Panc1 (cell line): ENCODE measurements around the gene B4GALT6. TPM values are rescaled to one million over a fixed set of nuclear protein-coding genes. Genes with fewer than 3 reads are reported as not detected.

Source experiments
- ATAC-seq: fragments of 200-7000 bp; cut with Tn5 transposase; 2 replicates; pipeline ENCODE4 v1.9.1; 2020; ENCODE audit warnings: mild to moderate bottlenecking, moderate library complexity
- BruUV-seq: library from RNA; stranded (reverse); fragments of 400-500 nt; replicated peaks from 2 replicates; lab custom pipeline; 2021; lab: Mats Ljungman, UMichigan
- CTCF ChIA-PET: fragments of 300-600 bp; sonication (Branson Sonifier 250); formaldehyde crosslinking; loops from one replicate; lab custom pipeline; 2022; ENCODE audit warnings: antibody characterized with exemption; lab: Charles Lee
- POLR2A ChIA-PET: fragments of 300-600 bp; sonication (Branson Sonifier 250); formaldehyde crosslinking; loops from one replicate; lab custom pipeline; 2022; ENCODE audit warnings: antibody characterized with exemption; lab: Charles Lee
- DNase-seq: peaks from one replicate; pipeline ENCODE4 v3.0.0-alpha.2; 2010; ENCODE audit warnings: low read depth, low spot score
- H3K27ac ChIP-seq: 2 replicates; pipeline ENCODE4 v1.5.1; 2011; ENCODE audit warnings: mild to moderate bottlenecking, low read length, inconsistent platforms
- H3K27me3 ChIP-seq: fragments of 200-500 bp; sonication (Bioruptor generic); 2 replicates; pipeline ENCODE4 v1.6.0; 2014; ENCODE audit warnings: low read length, inconsistent platforms; ENCODE audit not compliant: control insufficient read depth, insufficient read depth
- H3K36me3 ChIP-seq: fragments of 200-500 bp; sonication (Bioruptor generic); 2 replicates; pipeline ENCODE4 v1.5.1; 2014; ENCODE audit warnings: inconsistent platforms, mild to moderate bottlenecking, low read length, moderate library complexity; ENCODE audit not compliant: control insufficient read depth, insufficient read depth
- H3K4me1 ChIP-seq: 2 replicates; pipeline ENCODE4 v1.5.1; 2011; ENCODE audit warnings: inconsistent platforms, mild to moderate bottlenecking, low read length, moderate library complexity; ENCODE audit not compliant: control insufficient read depth, insufficient read depth
- H3K4me3 ChIP-seq, 2 experiments: 2 replicates each; pipeline ENCODE4 v1.5.1; 2011 to 2012; ENCODE audit warnings: low read depth in 2 of 2, low read length in 2 of 2, mild to moderate bottlenecking in 2 of 2, inconsistent platforms in 1 of 2, moderate library complexity in 1 of 2
- H3K9me3 ChIP-seq: fragments of 200-500 bp; sonication (Bioruptor generic); 2 replicates; pipeline ENCODE4 v1.5.1; 2014; ENCODE audit warnings: low read depth, mild to moderate bottlenecking, inconsistent platforms, low read length, moderate library complexity; ENCODE audit not compliant: control insufficient read depth, insufficient read depth
- POLR2AphosphoS5 ChIP-seq: IDR thresholded peaks from 2 replicates; pipeline ENCODE4 v1.6.1; 2012; ENCODE audit warnings: mild to moderate bottlenecking, low read depth, low read length, moderate library complexity
- REST ChIP-seq, 2 experiments: IDR thresholded peaks; 2 replicates each; pipeline ENCODE4 v1.6.1; 2011 to 2012; ENCODE audit warnings: low read depth in 2 of 2, control low read depth in 1 of 2, low read length in 1 of 2, mild to moderate bottlenecking in 1 of 2, moderate library complexity in 1 of 2; ENCODE audit not compliant: insufficient read depth in 1 of 2
- SIN3A ChIP-seq: IDR thresholded peaks from 2 replicates; pipeline ENCODE4 v1.6.1; 2012; ENCODE audit warnings: low read depth, mild to moderate bottlenecking, low read length, moderate library complexity, borderline replicate concordance; ENCODE audit not compliant: insufficient read depth
- TCF7L2 ChIP-seq: IDR thresholded peaks from 2 replicates; pipeline ENCODE4 v1.6.1; 2011; ENCODE audit warnings: mild to moderate bottlenecking, low read depth, low read length, inconsistent platforms
- in situ Hi-C: cut with HindIII; loops from 2 replicates; pipeline ENCODE4 v1.10.0; 2016; ENCODE audit warnings: low sequenced_read_pairs, low pct_unique_long_range_greater_than_20kb
- intact Hi-C: fragments of 100-400 bp; cut with micrococcal nuclease; formaldehyde crosslinking; loops from one replicate; pipeline ENCODE4 v1.10.0; 2022; ENCODE audit not compliant: unreplicated experiment
- total RNA-seq: library from RNA; stranded (reverse); gene quantifications from one replicate; pipeline ENCODE4 v1.2.1, GENCODE V29; 2021; ENCODE audit not compliant: unreplicated experiment
- TF ChIP-seq, protein P1 (sequence below): fragments of 450-650 bp; IDR thresholded peaks from 2 replicates; pipeline ENCODE4 v1.5.1; 2017; ENCODE audit warnings: mild to moderate bottlenecking

Gene B4GALT6
- total RNA-seq, 1 experiment from 2014 or later = 36.3 TPM

DNA sequence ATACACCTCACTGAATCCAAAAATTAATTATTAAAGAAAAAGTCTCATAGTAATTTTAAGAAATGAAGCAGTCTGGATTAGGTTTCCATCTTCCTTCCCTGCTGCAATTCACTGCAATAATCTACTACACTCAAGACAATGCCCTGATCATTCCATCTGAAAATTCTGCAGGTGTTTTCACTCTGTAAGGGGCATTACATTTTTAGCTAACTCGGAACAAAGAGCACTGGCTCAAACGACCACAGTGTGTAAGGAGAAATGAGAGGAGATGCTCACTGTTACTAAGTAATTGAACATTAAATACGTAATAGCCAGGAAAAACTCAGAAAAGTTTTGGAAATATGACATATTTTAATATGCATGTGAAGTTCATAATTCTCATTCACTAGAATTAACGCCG lies 1.3 kb downstream of the B4GALT6 start:
- no TSS peak for BruUV-seq
- ChIA-PET CTCF (no interaction called here), POLR2A (no interaction called here)
- no peaks in the 10 kb centered on the region for H3K9me3 ChIP-seq
- intact Hi-C loops (no loop called here), in situ Hi-C loops (no loop called here)
- DNase-seq = no peak
- peak overlapping the region; percentile 72 to 78 for H3K4me3 ChIP-seq
- no peaks in the 10 kb centered on the region for H3K27me3 ChIP-seq
- no peak for ATAC-seq
- no peak for TF ChIP-seq REST (IDR thresholded peaks at IDR 0.05; ENCODE audit: insufficient read depth in 1 of 2, low read depth in 2 of 2, low read length in 1 of 2)
- H3K4me1 ChIP-seq = peaks cover 42% of the 10 kb centered on the region
- no peaks in the 10 kb centered on the region for H3K36me3 ChIP-seq
- H3K27ac ChIP-seq = peak overlapping the region; percentile 77

- peaks cover 42% of the 10 kb centered on the region for H3K4me1 ChIP-seq
- H3K27ac ChIP-seq = peak overlapping the region; percentile 63; the same call in 1 of the 2 replicates
These were observed 3.4 kb downstream of the B4GALT6 start for GRCh38 chr18:31680831-31681568.

GRCh38 chr18:31680433-31680811 lies 4.0 kb downstream of the B4GALT6 start:
- Histone ChIP-seq H3K27ac (peak overlapping the region; percentile 63), H3K27me3 (no peaks in the 10 kb centered on the region), H3K4me1 (peaks cover 41% of the 10 kb centered on the region), H3K36me3 (no peaks in the 10 kb centered on the region), H3K9me3 (no peaks in the 10 kb centered on the region), H3K4me3 (no peak overlapping the region)
- TF ChIP-seq POLR2AphosphoS5 (no peak), TCF7L2 (no peak), REST (IDR thresholded peaks at IDR 0.05; ENCODE audit: insufficient read depth in 1 of 2, low read depth in 2 of 2, low read length in 1 of 2) (no peak), SIN3A (no peak)
- TF ChIP-seq, protein P1, sequence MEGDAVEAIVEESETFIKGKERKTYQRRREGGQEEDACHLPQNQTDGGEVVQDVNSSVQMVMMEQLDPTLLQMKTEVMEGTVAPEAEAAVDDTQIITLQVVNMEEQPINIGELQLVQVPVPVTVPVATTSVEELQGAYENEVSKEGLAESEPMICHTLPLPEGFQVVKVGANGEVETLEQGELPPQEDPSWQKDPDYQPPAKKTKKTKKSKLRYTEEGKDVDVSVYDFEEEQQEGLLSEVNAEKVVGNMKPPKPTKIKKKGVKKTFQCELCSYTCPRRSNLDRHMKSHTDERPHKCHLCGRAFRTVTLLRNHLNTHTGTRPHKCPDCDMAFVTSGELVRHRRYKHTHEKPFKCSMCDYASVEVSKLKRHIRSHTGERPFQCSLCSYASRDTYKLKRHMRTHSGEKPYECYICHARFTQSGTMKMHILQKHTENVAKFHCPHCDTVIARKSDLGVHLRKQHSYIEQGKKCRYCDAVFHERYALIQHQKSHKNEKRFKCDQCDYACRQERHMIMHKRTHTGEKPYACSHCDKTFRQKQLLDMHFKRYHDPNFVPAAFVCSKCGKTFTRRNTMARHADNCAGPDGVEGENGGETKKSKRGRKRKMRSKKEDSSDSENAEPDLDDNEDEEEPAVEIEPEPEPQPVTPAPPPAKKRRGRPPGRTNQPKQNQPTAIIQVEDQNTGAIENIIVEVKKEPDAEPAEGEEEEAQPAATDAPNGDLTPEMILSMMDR = no peak
- ChIA-PET POLR2A (no interaction called here), CTCF (no interaction called here)
- ATAC-seq = no peak
- no TSS peak for BruUV-seq
- no peak for DNase-seq
- intact Hi-C loops (no loop called here), in situ Hi-C loops (no loop called here)

More at GRCh38 chr18:31680831-31681568, 3.4 kb downstream of the B4GALT6 start:
- no peaks in the 10 kb centered on the region for H3K27me3 ChIP-seq
- H3K4me3 ChIP-seq = no peak overlapping the region
- POLR2A ChIA-PET = no interaction called here
- ATAC-seq (no peak), DNase-seq (no peak)
- H3K36me3 ChIP-seq = no peaks in the 10 kb centered on the region
- no peaks in the 10 kb centered on the region for H3K9me3 ChIP-seq
- TF ChIP-seq, protein P1 = peak; percentile 70
- no peak for TF ChIP-seq SIN3A
- no TSS peak for BruUV-seq
- intact Hi-C loops (no loop called here), in situ Hi-C loops (no loop called here)
- CTCF ChIA-PET = no interaction called here
